GM23338 (cell line): Measurements from ENCODE around the gene SH3TC1. TPM values are rescaled to one million over a fixed set of nuclear protein-coding genes. Genes with fewer than 3 reads are reported as not detected.

ENCODE experiments used
- ATAC-seq: fragments of 200-7000 bp; cut with Tn5 transposase; 3 replicates; pipeline ENCODE4 v1.9.1; 2020
- DNase-seq: peaks from one replicate; pipeline ENCODE4 v3.0.0-alpha.2; 2015; ENCODE audit warnings: low spot score
- H2AFZ ChIP-seq: fragments of 200-600 bp; sonication (generic); 2 replicates; pipeline ENCODE4 v1.8.0; 2016; ENCODE audit warnings: antibody characterized with exemption, mild to moderate bottlenecking, moderate library complexity
- H3F3A ChIP-seq: fragments of 200-600 bp; sonication (generic); replicated peaks from 2 replicates; pipeline ENCODE4 v1.8.0; 2017; ENCODE audit warnings: antibody characterized with exemption, mixed run types, low read depth
- H3K27ac ChIP-seq: fragments of 200-600 bp; sonication (generic); 2 replicates; pipeline ENCODE4 v1.6.1; 2016; ENCODE audit warnings: low read depth
- H3K27me3 ChIP-seq: fragments of 200-600 bp; sonication (generic); 2 replicates; pipeline ENCODE4 v1.8.0; 2016; ENCODE audit warnings: mild to moderate bottlenecking, mixed run types, moderate library complexity; ENCODE audit not compliant: insufficient read depth
- H3K36me3 ChIP-seq: fragments of 200-600 bp; sonication (generic); 2 replicates; pipeline ENCODE4 v1.8.0; 2016; ENCODE audit warnings: mild to moderate bottlenecking; ENCODE audit not compliant: insufficient read depth
- H3K4me1 ChIP-seq: fragments of 200-600 bp; sonication (generic); 2 replicates; pipeline ENCODE4 v1.8.0; 2016; ENCODE audit warnings: mild to moderate bottlenecking, moderate library complexity; ENCODE audit not compliant: insufficient read depth
- H3K4me2 ChIP-seq: fragments of 200-600 bp; sonication (generic); 2 replicates; pipeline ENCODE4 v1.7.1; 2017; ENCODE audit warnings: mixed run types
- H3K4me3 ChIP-seq: fragments of 200-600 bp; sonication (generic); 2 replicates; pipeline ENCODE4 v1.6.1; 2016; ENCODE audit warnings: mixed run types
- H3K79me2 ChIP-seq: fragments of 200-600 bp; sonication (generic); replicated peaks from 2 replicates; pipeline ENCODE4 v1.8.0; 2017; ENCODE audit warnings: mild to moderate bottlenecking; ENCODE audit not compliant: insufficient read depth
- H3K9me2 ChIP-seq: fragments of 200-600 bp; sonication (generic); 2 replicates; pipeline ENCODE4 v1.8.0; 2017; ENCODE audit not compliant: insufficient read depth
- H4K20me1 ChIP-seq: fragments of 200-600 bp; sonication (generic); replicated peaks from 2 replicates; pipeline ENCODE4 v1.8.0; 2017; ENCODE audit warnings: mild to moderate bottlenecking; ENCODE audit not compliant: insufficient read depth
- H3K27ac Mint-ChIP-seq: 2 replicates; pipeline ENCODE4 v1.8.0; 2020; ENCODE audit warnings: inconsistent platforms, mild to moderate bottlenecking, moderate library complexity, mixed read lengths
- H3K27me3 Mint-ChIP-seq: 3 replicates; pipeline ENCODE4 v1.8.0; 2022; ENCODE audit warnings: low read depth, mild to moderate bottlenecking, moderate library complexity, mixed read lengths, inconsistent platforms; ENCODE audit not compliant: insufficient read depth, poor library complexity
- H3K36me3 Mint-ChIP-seq: 3 replicates; pipeline ENCODE4 v1.8.0; 2021; ENCODE audit warnings: low read depth, mild to moderate bottlenecking, inconsistent platforms, moderate library complexity, mixed read lengths
- H3K4me1 Mint-ChIP-seq: 3 replicates; pipeline ENCODE4 v1.8.0; 2020; ENCODE audit warnings: mild to moderate bottlenecking, inconsistent platforms, mixed read lengths
- H3K4me3 Mint-ChIP-seq: 3 replicates; pipeline ENCODE4 v1.8.0; 2021; ENCODE audit warnings: moderate library complexity, mild to moderate bottlenecking, inconsistent platforms, mixed read lengths
- H3K9me3 Mint-ChIP-seq: 3 replicates; pipeline ENCODE4 v1.8.0; 2020; ENCODE audit warnings: moderate library complexity, mild to moderate bottlenecking, inconsistent platforms, mixed read lengths
- CREB1 ChIP-seq: fragments of 250-450 bp; sonication (Bioruptor Pico); IDR thresholded peaks from 2 replicates; pipeline ENCODE4 v1.5.0; 2020; ENCODE audit warnings: low read depth, mild to moderate bottlenecking, moderate library complexity
- EZH2 ChIP-seq: fragments of 200-600 bp; sonication (generic); IDR thresholded peaks from one replicate; pipeline ENCODE4 v1.8.0; 2017; ENCODE audit warnings: antibody characterized with exemption, mild to moderate bottlenecking, low read depth; ENCODE audit not compliant: unreplicated experiment
- EZH2phosphoT487 ChIP-seq: fragments of 200-600 bp; sonication (generic); IDR thresholded peaks from one replicate; pipeline ENCODE4 v1.8.1; 2018; ENCODE audit warnings: antibody characterized with exemption; ENCODE audit not compliant: unreplicated experiment
- JUNB ChIP-seq: IDR thresholded peaks from one replicate; pipeline ENCODE4 v1.6.1; 2016; ENCODE audit warnings: antibody characterized with exemption; ENCODE audit not compliant: unreplicated experiment
- NANOG ChIP-seq: IDR thresholded peaks from 2 replicates; pipeline ENCODE4 v1.6.1; 2016; ENCODE audit warnings: antibody characterized with exemption, borderline replicate concordance
- POLR2AphosphoS5 ChIP-seq: IDR thresholded peaks from 2 replicates; pipeline ENCODE4 v1.6.1; 2016; ENCODE audit warnings: antibody characterized with exemption, low read depth
- STAT1 ChIP-seq: IDR thresholded peaks from one replicate; pipeline ENCODE4 v1.6.1; 2016; ENCODE audit warnings: antibody characterized with exemption; ENCODE audit not compliant: unreplicated experiment
- ZNF114 ChIP-seq: fragments of 250-450 bp; sonication (Bioruptor Pico); IDR thresholded peaks from 2 replicates; pipeline ENCODE4 v1.5.0; 2020; ENCODE audit warnings: mild to moderate bottlenecking, moderate library complexity
- ZNF331 ChIP-seq: fragments of 250-450 bp; sonication (Bioruptor Pico); IDR thresholded peaks from 2 replicates; pipeline ENCODE4 v1.5.0; 2020; ENCODE audit warnings: low read depth, mild to moderate bottlenecking, moderate library complexity
- polyA plus RNA-seq: library from polyadenylated mRNA; unstranded; fragments of >200 nt; fragmentation: Nextera tagmentation; extraction: Ambion mirVana; gene quantifications from 2 replicates; pipeline ENCODE4 v1.2.1, GENCODE V29; 2016
- total RNA-seq: library from RNA; depleted of rRNA; stranded (reverse); fragments of >200 nt; shearing (Covaris generic); gene quantifications from 2 replicates; pipeline ENCODE4 v1.2.3, GENCODE V29; 2014
- TF ChIP-seq, protein P1 (sequence below), 2 experiments: fragments of 200-600 bp in 1 of 2; sonication (generic) in 1 of 2; conservative IDR thresholded peaks; 2 replicates each; pipeline versions ENCODE4 v1.5.1 to v1.6.1; 2016 to 2017; ENCODE audit warnings: antibody characterized with exemption in 2 of 2, low read depth in 2 of 2, mild to moderate bottlenecking in 2 of 2, moderate library complexity in 1 of 2
- TF ChIP-seq, protein P2 (sequence below): IDR thresholded peaks from one replicate; pipeline ENCODE4 v1.6.1; 2018; ENCODE audit warnings: antibody characterized with exemption; ENCODE audit not compliant: unreplicated experiment
- TF ChIP-seq, protein P3 (sequence below): IDR thresholded peaks from 2 replicates; pipeline ENCODE4 v1.6.1; 2016; ENCODE audit warnings: antibody characterized with exemption
- TF ChIP-seq, protein P4 (sequence below): fragments of 250-450 bp; sonication (Bioruptor Pico); IDR thresholded peaks from 2 replicates; pipeline ENCODE4 v1.5.0; 2020; ENCODE audit warnings: mild to moderate bottlenecking, moderate library complexity

Gene SH3TC1
- total and polyA plus RNA-seq, 2 experiments from 2014 or later: 0.07 TPM; not detected in 1

DNA sequence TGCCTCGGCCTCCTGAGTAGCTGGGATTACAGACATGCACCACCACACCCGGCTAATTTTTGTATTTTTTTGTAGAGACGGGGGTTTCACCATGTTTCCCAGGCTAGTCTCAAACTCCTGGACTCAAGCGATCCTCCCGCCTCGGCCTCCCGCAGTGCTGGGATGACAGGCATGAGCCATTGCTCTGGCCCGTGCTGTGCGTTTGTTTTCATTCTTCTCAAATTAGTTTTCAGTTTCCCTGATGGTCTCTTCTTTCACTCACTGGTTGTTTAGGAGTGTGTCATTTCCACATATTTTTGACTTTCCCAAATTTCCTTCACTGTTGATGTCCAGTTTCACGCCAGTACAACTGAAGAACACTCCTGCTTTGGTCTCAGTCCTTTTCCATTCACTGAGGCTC, 31.8 kb downstream of the SH3TC1 start:
- no peaks in the 10 kb centered on the region for H3K79me2 ChIP-seq
- H3K36me3 Mint-ChIP-seq: no peaks in the 10 kb centered on the region
- no peak overlapping the region for H3K27ac Mint-ChIP-seq
- no peaks in the 10 kb centered on the region for H3K36me3 ChIP-seq
- H3K27ac ChIP-seq: no peak overlapping the region
- DNase-seq (no peak), ATAC-seq (no peak)
- no peak overlapping the region for H3K4me2 ChIP-seq
- H2AFZ ChIP-seq: no peak overlapping the region
- H3K4me3 Mint-ChIP-seq: no peak overlapping the region
- no peaks in the 10 kb centered on the region for H3K9me3 Mint-ChIP-seq
- H3F3A ChIP-seq: no peaks in the 10 kb centered on the region
- peaks cover 10% of the 10 kb centered on the region for H3K27me3 Mint-ChIP-seq
- no peaks in the 10 kb centered on the region for H3K27me3 ChIP-seq
- no peaks in the 10 kb centered on the region for H4K20me1 ChIP-seq
- TF ChIP-seq, protein P1, sequence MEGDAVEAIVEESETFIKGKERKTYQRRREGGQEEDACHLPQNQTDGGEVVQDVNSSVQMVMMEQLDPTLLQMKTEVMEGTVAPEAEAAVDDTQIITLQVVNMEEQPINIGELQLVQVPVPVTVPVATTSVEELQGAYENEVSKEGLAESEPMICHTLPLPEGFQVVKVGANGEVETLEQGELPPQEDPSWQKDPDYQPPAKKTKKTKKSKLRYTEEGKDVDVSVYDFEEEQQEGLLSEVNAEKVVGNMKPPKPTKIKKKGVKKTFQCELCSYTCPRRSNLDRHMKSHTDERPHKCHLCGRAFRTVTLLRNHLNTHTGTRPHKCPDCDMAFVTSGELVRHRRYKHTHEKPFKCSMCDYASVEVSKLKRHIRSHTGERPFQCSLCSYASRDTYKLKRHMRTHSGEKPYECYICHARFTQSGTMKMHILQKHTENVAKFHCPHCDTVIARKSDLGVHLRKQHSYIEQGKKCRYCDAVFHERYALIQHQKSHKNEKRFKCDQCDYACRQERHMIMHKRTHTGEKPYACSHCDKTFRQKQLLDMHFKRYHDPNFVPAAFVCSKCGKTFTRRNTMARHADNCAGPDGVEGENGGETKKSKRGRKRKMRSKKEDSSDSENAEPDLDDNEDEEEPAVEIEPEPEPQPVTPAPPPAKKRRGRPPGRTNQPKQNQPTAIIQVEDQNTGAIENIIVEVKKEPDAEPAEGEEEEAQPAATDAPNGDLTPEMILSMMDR (conservative IDR thresholded peaks at IDR 0.05; ENCODE audit: low read depth in 2 of 2): no peak
- TF ChIP-seq ZNF114 (CRISPR knock-in tag): no peak
- no peak for TF ChIP-seq EZH2phosphoT487
- TF ChIP-seq, protein P2, sequence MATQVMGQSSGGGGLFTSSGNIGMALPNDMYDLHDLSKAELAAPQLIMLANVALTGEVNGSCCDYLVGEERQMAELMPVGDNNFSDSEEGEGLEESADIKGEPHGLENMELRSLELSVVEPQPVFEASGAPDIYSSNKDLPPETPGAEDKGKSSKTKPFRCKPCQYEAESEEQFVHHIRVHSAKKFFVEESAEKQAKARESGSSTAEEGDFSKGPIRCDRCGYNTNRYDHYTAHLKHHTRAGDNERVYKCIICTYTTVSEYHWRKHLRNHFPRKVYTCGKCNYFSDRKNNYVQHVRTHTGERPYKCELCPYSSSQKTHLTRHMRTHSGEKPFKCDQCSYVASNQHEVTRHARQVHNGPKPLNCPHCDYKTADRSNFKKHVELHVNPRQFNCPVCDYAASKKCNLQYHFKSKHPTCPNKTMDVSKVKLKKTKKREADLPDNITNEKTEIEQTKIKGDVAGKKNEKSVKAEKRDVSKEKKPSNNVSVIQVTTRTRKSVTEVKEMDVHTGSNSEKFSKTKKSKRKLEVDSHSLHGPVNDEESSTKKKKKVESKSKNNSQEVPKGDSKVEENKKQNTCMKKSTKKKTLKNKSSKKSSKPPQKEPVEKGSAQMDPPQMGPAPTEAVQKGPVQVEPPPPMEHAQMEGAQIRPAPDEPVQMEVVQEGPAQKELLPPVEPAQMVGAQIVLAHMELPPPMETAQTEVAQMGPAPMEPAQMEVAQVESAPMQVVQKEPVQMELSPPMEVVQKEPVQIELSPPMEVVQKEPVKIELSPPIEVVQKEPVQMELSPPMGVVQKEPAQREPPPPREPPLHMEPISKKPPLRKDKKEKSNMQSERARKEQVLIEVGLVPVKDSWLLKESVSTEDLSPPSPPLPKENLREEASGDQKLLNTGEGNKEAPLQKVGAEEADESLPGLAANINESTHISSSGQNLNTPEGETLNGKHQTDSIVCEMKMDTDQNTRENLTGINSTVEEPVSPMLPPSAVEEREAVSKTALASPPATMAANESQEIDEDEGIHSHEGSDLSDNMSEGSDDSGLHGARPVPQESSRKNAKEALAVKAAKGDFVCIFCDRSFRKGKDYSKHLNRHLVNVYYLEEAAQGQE: no peak
- no peak for TF ChIP-seq EZH2
- no peak for TF ChIP-seq POLR2AphosphoS5
- no peak for TF ChIP-seq CREB1 (CRISPR knock-in tag)
- TF ChIP-seq, protein P3, sequence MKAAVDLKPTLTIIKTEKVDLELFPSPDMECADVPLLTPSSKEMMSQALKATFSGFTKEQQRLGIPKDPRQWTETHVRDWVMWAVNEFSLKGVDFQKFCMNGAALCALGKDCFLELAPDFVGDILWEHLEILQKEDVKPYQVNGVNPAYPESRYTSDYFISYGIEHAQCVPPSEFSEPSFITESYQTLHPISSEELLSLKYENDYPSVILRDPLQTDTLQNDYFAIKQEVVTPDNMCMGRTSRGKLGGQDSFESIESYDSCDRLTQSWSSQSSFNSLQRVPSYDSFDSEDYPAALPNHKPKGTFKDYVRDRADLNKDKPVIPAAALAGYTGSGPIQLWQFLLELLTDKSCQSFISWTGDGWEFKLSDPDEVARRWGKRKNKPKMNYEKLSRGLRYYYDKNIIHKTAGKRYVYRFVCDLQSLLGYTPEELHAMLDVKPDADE: no peak
- TF ChIP-seq, protein P4, sequence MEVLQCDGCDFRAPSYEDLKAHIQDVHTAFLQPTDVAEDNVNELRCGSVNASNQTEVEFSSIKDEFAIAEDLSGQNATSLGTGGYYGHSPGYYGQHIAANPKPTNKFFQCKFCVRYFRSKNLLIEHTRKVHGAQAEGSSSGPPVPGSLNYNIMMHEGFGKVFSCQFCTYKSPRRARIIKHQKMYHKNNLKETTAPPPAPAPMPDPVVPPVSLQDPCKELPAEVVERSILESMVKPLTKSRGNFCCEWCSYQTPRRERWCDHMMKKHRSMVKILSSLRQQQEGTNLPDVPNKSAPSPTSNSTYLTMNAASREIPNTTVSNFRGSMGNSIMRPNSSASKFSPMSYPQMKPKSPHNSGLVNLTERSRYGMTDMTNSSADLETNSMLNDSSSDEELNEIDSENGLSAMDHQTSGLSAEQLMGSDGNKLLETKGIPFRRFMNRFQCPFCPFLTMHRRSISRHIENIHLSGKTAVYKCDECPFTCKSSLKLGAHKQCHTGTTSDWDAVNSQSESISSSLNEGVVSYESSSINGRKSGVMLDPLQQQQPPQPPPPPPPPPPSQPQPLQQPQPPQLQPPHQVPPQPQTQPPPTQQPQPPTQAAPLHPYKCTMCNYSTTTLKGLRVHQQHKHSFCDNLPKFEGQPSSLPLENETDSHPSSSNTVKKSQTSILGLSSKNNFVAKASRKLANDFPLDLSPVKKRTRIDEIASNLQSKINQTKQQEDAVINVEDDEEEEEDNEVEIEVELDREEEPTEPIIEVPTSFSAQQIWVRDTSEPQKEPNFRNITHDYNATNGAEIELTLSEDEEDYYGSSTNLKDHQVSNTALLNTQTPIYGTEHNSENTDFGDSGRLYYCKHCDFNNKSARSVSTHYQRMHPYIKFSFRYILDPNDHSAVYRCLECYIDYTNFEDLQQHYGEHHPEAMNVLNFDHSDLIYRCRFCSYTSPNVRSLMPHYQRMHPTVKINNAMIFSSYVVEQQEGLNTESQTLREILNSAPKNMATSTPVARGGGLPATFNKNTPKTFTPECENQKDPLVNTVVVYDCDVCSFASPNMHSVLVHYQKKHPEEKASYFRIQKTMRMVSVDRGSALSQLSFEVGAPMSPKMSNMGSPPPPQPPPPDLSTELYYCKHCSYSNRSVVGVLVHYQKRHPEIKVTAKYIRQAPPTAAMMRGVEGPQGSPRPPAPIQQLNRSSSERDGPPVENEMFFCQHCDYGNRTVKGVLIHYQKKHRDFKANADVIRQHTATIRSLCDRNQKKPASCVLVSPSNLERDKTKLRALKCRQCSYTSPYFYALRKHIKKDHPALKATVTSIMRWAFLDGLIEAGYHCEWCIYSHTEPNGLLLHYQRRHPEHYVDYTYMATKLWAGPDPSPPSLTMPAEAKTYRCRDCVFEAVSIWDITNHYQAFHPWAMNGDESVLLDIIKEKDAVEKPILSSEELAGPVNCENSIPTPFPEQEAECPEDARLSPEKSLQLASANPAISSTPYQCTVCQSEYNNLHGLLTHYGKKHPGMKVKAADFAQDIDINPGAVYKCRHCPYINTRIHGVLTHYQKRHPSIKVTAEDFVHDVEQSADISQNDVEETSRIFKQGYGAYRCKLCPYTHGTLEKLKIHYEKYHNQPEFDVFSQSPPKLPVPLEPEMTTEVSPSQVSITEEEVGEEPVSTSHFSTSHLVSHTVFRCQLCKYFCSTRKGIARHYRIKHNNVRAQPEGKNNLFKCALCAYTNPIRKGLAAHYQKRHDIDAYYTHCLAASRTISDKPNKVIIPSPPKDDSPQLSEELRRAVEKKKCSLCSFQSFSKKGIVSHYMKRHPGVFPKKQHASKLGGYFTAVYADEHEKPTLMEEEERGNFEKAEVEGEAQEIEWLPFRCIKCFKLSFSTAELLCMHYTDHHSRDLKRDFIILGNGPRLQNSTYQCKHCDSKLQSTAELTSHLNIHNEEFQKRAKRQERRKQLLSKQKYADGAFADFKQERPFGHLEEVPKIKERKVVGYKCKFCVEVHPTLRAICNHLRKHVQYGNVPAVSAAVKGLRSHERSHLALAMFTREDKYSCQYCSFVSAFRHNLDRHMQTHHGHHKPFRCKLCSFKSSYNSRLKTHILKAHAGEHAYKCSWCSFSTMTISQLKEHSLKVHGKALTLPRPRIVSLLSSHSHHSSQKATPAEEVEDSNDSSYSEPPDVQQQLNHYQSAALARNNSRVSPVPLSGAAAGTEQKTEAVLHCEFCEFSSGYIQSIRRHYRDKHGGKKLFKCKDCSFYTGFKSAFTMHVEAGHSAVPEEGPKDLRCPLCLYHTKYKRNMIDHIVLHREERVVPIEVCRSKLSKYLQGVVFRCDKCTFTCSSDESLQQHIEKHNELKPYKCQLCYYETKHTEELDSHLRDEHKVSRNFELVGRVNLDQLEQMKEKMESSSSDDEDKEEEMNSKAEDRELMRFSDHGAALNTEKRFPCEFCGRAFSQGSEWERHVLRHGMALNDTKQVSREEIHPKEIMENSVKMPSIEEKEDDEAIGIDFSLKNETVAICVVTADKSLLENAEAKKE (CRISPR knock-in tag): no peak
- no peak for TF ChIP-seq NANOG
- no peak for TF ChIP-seq ZNF331 (CRISPR knock-in tag)
- TF ChIP-seq JUNB: no peak
- no peak for TF ChIP-seq STAT1
- no peaks in the 10 kb centered on the region for H3K9me2 ChIP-seq
- H3K4me1 Mint-ChIP-seq: peaks cover 9% of the 10 kb centered on the region
- no peak overlapping the region for H3K4me3 ChIP-seq
- peaks cover 6% of the 10 kb centered on the region; the same call in 1 of the 2 replicates for H3K4me1 ChIP-seq
